Measurements from ENCODE around the gene CAMK1D.

CAMK1D gene

DNA sequence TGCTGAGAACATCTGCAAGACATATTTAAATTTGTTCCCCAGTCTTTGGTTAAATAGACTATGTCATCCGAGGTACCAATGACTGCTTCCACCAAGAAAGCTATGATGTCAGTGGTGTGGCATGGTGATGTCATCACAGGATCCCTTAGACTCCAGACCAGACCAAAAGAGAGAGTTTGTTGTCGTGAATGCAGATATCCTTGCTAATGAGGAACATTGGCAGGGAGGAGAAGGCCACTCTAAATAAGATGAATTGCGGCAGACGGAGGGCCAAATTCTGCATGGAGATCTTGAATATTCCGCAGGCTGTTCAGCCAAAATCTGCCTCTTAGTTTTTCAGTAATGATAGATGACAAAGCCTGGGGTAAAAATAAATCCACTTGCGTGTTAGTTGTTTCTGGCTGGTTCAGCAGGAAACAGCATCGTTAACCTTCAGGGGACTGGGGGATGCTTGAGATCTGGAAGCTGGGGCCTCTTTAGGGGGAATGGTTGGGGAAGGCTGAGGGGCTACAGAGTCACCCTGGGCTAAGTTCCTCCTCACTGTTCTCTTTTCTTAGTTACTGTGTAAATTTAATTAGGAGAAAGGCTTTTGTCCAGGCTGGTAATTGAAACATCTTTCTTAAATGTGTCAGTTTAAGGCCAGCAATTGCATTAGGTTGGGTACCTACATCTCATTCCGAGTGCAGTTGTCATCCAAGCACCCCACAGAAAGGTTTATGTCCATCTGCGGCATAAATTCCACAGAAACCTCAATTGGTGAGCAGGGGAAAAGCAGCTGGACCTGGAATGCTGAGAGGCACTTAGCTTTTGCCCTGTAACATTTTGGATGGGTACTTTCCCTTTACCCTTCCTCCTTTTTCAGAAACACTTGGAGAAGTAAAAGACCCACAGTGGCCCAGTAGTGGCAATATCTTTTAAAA is 11.6 kb upstream of the CAMK1D start:
- Histone ChIP-seq H3K36me3 (ENCODE audit: insufficient read depth) (no peaks in the 10 kb centered on the region), H3K4me3 (IDR thresholded peaks at IDR 0.05; ENCODE audit: insufficient read depth, low read depth, low read length) (no peak overlapping the region), H3K27me3 (ENCODE audit: insufficient read depth, low read depth) (no peaks in the 10 kb centered on the region), H3K27ac (no peak overlapping the region), H3K9ac (no peak overlapping the region), H3K4me2 (no peak overlapping the region), H3K4me1 (ENCODE audit: low read depth, poor library complexity, severe bottlenecking) (peaks cover 9% of the 10 kb centered on the region), H3K79me2 (ENCODE audit: insufficient read depth, low read depth) (no peaks in the 10 kb centered on the region), H2AFZ (ENCODE audit: low read depth) (no peak overlapping the region), H4K20me1 (ENCODE audit: insufficient read depth) (no peaks in the 10 kb centered on the region)
- TF ChIP-seq, protein P1, sequence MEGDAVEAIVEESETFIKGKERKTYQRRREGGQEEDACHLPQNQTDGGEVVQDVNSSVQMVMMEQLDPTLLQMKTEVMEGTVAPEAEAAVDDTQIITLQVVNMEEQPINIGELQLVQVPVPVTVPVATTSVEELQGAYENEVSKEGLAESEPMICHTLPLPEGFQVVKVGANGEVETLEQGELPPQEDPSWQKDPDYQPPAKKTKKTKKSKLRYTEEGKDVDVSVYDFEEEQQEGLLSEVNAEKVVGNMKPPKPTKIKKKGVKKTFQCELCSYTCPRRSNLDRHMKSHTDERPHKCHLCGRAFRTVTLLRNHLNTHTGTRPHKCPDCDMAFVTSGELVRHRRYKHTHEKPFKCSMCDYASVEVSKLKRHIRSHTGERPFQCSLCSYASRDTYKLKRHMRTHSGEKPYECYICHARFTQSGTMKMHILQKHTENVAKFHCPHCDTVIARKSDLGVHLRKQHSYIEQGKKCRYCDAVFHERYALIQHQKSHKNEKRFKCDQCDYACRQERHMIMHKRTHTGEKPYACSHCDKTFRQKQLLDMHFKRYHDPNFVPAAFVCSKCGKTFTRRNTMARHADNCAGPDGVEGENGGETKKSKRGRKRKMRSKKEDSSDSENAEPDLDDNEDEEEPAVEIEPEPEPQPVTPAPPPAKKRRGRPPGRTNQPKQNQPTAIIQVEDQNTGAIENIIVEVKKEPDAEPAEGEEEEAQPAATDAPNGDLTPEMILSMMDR (conservative IDR thresholded peaks at IDR 0.05; ENCODE audit: low read depth, low read length) = no peak

DNA sequence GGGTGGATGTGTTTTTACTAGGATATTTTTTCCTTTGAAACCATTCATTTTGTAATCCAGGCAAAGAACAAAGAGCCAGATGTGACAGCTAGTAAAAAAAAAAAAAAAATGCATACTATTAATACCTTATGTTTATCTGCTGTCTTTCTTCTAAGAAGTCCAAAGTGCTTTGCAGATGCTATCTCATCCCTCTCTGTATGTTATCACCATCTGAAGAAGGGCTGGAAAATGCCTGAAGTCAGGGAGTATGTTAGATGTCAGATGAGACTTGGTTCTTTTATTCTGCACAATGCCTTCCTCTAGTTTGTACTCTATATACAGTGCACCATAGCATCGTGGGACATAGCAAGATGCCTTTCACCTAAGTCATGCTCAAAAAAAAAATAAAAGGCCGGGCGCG is 10.4 kb upstream of the CAMK1D start:
- Histone ChIP-seq H3K27me3 (ENCODE audit: insufficient read depth, low read depth) (no peaks in the 10 kb centered on the region), H3K27ac (no peak overlapping the region), H3K9ac (no peak overlapping the region), H2AFZ (ENCODE audit: low read depth) (no peak overlapping the region), H4K20me1 (ENCODE audit: insufficient read depth) (no peaks in the 10 kb centered on the region), H3K4me3 (IDR thresholded peaks at IDR 0.05; ENCODE audit: insufficient read depth, low read depth, low read length) (no peak overlapping the region), H3K4me2 (no peak overlapping the region), H3K4me1 (ENCODE audit: low read depth, poor library complexity, severe bottlenecking) (peaks cover under 1% of the 10 kb centered on the region), H3K79me2 (ENCODE audit: insufficient read depth, low read depth) (no peaks in the 10 kb centered on the region), H3K36me3 (ENCODE audit: insufficient read depth) (no peaks in the 10 kb centered on the region)
- TF ChIP-seq, protein P1 (conservative IDR thresholded peaks at IDR 0.05; ENCODE audit: low read depth, low read length) = no peak

DNA sequence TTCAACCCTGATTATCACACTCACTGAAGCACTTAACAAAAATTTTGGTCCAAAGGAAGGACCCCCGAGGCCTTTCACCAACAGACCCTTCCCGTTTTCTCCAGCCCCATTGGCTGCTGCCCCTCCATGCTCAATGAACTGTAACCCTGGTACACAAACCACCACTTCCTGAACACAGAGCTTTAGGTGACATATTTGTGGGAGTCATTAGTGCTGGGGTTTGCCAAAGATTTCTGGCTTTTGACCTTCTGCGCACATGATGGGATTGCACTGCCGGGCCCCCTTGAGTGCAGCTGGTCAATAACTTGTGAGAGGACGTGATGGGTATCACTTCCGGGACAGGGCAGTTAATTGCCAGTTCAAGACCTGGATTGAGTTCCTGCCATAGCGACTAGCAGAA is 9.0 kb upstream of the CAMK1D start:
- Histone ChIP-seq H3K4me2 (no peak overlapping the region), H3K4me1 (ENCODE audit: low read depth, poor library complexity, severe bottlenecking) (peaks cover 12% of the 10 kb centered on the region), H4K20me1 (ENCODE audit: insufficient read depth) (no peaks in the 10 kb centered on the region)

DNA sequence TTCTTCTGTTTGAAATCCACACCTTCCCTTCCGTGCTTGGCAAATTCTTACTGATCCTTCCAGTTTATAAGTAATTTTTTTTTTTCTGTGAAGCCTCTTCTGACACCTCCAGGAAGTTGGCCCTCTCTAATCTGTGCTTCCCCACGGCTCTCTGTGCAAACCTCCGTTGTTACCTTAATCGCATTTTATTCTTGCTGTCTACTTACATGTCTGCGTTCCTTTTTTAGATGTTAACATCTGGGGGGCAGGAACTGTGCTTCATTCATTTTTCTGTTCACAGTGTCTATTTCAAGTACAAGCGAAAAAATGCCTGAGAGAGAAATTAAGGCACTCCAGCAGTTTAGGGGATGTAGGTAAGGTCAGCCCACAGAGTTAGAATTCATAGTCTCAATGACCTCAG is 8.4 kb upstream of the CAMK1D start:
- Histone ChIP-seq H3K4me3 (IDR thresholded peaks at IDR 0.05; ENCODE audit: insufficient read depth, low read depth, low read length) (no peak overlapping the region), H3K9ac (no peak overlapping the region), H3K4me1 (ENCODE audit: low read depth, poor library complexity, severe bottlenecking) (peaks cover 12% of the 10 kb centered on the region), H3K27me3 (ENCODE audit: insufficient read depth, low read depth) (no peaks in the 10 kb centered on the region), H4K20me1 (ENCODE audit: insufficient read depth) (no peaks in the 10 kb centered on the region), H2AFZ (ENCODE audit: low read depth) (no peak overlapping the region), H3K79me2 (ENCODE audit: insufficient read depth, low read depth) (no peaks in the 10 kb centered on the region), H3K36me3 (ENCODE audit: insufficient read depth) (no peaks in the 10 kb centered on the region), H3K27ac (no peak overlapping the region), H3K4me2 (no peak overlapping the region)
- TF ChIP-seq, protein P1 (conservative IDR thresholded peaks at IDR 0.05; ENCODE audit: low read depth, low read length) = no peak

More for the DNA sequence above, 9.0 kb upstream of the CAMK1D start:
- Histone ChIP-seq H3K36me3 (ENCODE audit: insufficient read depth) (no peaks in the 10 kb centered on the region), H3K27me3 (ENCODE audit: insufficient read depth, low read depth) (no peaks in the 10 kb centered on the region), H3K79me2 (ENCODE audit: insufficient read depth, low read depth) (no peaks in the 10 kb centered on the region), H2AFZ (ENCODE audit: low read depth) (no peak overlapping the region), H3K4me3 (IDR thresholded peaks at IDR 0.05; ENCODE audit: insufficient read depth, low read depth, low read length) (no peak overlapping the region), H3K9ac (no peak overlapping the region), H3K27ac (no peak overlapping the region)
- TF ChIP-seq, protein P1 (conservative IDR thresholded peaks at IDR 0.05; ENCODE audit: low read depth, low read length) = no peak
